ENCODE data around the gene COP1.

GRCh38 chr1:176102768-176103350, 104.2 kb downstream of the COP1 start:
- TF ChIP-seq CTCF (IDR thresholded peaks at IDR 0.05), result no peak
- TF ChIP-seq EZH2 (IDR thresholded peaks at IDR 0.05; ENCODE audit: borderline replicate concordance, insufficient read depth, low read depth, low read length, poor library complexity, severe bottlenecking), result no peak
